Activated B cell treated with CpG ODN at 0.5 μM for 24 hours (primary cell): ENCODE data around the gene MRPL20. TPM values are rescaled to one million over a fixed set of nuclear protein-coding genes. Genes with fewer than 3 reads are reported as not detected.
"Not testable (repeated sequence)": the region's sequence is repeated elsewhere in the genome, so short reads cannot be mapped to it uniquely, and the experiment has no call there.

Experiments used
- ATAC-seq: fragments of 200-7000 bp; cut with Tn5 transposase; one replicate; pipeline ENCODE4 v1.10.0; 2021; ENCODE audit warnings: low read depth, mild to moderate bottlenecking, moderate library complexity
- CTCF ChIA-PET: fragments of 350-600 bp; sonication (Branson Sonifier 250); formaldehyde crosslinking; loops from one replicate; lab custom pipeline; 2021; ENCODE audit warnings: antibody characterized with exemption; lab: Charles Lee
- POLR2A ChIA-PET: fragments of 350-600 bp; sonication (Branson Sonifier 250); formaldehyde crosslinking; loops from one replicate; lab custom pipeline; 2021; ENCODE audit warnings: antibody characterized with exemption; lab: Charles Lee
- DNase-seq: peaks from one replicate; pipeline ENCODE4 v3.0.0; 2022
- H3K27ac Mint-ChIP-seq: one replicate; pipeline ENCODE4 v1.8.0; 2020; ENCODE audit warnings: mixed read lengths
- H3K27me3 Mint-ChIP-seq: one replicate; pipeline ENCODE4 v1.8.0; 2021; ENCODE audit warnings: mixed read lengths
- H3K36me3 Mint-ChIP-seq: one replicate; pipeline ENCODE4 v1.8.0; 2021; ENCODE audit warnings: low read depth, mixed read lengths
- H3K4me1 Mint-ChIP-seq: one replicate; pipeline ENCODE4 v1.8.0; 2021; ENCODE audit warnings: mixed read lengths
- H3K4me3 Mint-ChIP-seq: one replicate; pipeline ENCODE4 v1.8.0; 2020; ENCODE audit warnings: mild to moderate bottlenecking, mixed read lengths
- H3K9me3 Mint-ChIP-seq: one replicate; pipeline ENCODE4 v1.8.0; 2020; ENCODE audit warnings: mixed read lengths
- intact Hi-C: fragments of 100-400 bp; cut with micrococcal nuclease; formaldehyde crosslinking; loops from one replicate; pipeline ENCODE4 v1.15.1; 2024
- total RNA-seq: library from RNA; stranded (reverse); gene quantifications from 2 replicates; pipeline ENCODE4 v1.2.3, GENCODE V29; 2022
- TF ChIP-seq, protein P1 (sequence below): fragments of 200-600 bp; IDR thresholded peaks from one replicate; pipeline ENCODE4 v1.8.0; 2022; ENCODE audit warnings: antibody characterized with exemption, mild to moderate bottlenecking

Gene MRPL20
- 134 and 136 TPM in 2 replicates for total RNA-seq

DNA sequence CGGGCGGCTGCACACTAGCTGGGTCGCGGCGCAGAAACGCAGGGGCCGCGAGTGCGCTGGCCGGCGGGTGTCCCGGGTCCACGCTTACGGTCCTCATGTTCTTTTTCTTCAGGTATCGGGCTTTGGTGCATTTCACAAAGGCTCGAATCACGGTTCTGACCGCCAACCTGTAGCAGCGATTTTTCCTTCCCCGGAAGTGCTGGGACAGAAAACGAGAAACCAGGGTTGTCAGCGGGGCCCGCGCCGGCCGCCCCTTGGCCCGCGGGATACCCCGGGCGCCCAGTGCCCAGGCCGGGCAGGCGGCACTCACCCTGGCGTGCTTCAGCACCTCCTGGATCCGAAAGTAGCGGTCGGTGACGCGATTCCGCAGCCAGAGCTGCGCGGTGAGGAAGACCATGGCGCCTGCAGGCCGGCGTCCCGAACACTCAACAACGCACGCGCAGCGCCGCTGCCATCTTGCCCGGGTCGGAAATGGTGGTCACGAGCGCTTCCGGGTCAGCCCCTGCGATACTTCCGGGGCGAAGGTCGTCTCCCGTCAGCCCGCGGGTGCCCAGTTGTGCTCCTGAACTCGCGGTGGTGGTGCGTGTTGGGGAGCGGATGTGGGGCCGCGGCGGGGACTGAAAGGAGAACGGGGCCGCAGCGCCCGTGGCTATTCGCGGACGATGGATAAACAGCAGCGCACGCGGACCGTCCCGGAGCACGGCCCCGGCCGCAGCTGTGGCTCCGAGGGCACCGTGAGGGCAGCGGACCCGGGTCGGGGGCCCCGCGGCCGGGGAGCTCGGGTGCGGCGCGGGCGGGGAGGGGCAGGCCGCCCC is at the start of gene MRPL20:
MRPL20 (minus strand) TSS at position 473 of the 815 bp plus-strand sequence; CDS start at position 397, 76 bp downstream.
- H3K4me1 Mint-ChIP-seq: peaks cover 38% of the 10 kb centered on the region
- peaks cover 48% of the 10 kb centered on the region for H3K36me3 Mint-ChIP-seq
- TF ChIP-seq, protein P1, sequence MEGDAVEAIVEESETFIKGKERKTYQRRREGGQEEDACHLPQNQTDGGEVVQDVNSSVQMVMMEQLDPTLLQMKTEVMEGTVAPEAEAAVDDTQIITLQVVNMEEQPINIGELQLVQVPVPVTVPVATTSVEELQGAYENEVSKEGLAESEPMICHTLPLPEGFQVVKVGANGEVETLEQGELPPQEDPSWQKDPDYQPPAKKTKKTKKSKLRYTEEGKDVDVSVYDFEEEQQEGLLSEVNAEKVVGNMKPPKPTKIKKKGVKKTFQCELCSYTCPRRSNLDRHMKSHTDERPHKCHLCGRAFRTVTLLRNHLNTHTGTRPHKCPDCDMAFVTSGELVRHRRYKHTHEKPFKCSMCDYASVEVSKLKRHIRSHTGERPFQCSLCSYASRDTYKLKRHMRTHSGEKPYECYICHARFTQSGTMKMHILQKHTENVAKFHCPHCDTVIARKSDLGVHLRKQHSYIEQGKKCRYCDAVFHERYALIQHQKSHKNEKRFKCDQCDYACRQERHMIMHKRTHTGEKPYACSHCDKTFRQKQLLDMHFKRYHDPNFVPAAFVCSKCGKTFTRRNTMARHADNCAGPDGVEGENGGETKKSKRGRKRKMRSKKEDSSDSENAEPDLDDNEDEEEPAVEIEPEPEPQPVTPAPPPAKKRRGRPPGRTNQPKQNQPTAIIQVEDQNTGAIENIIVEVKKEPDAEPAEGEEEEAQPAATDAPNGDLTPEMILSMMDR: no peak

DNA sequence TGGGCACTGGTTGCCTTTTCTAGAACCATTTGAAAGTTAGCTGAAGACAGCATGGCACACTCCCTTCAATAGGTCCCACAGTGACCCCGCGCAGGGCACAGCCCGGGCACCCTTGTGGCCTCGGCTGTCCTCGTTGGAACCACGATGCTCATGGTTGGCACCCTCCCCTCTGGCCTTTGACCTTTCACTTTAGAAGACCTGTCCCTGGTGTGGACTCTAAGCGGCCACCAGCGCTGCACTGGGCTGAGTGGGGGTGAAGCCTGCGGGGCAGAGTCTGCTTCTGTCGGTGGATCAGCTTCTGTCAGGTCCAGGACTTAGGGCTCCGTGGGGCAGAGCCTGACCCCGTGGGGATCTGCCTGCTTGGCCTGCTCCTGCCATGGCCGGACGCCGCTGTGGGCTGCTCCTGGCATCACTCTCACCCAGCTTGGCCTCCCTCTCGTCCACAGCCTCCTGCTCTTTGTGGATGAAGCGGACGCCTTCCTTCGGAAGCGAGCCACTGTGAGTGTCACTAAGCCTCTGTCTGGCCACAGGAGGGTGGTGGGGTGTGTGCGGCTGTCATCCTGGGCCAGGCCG is 49.7 kb upstream of the MRPL20 start:
- ATAC-seq, H3K27ac Mint-ChIP-seq, H3K4me3 Mint-ChIP-seq, intact Hi-C loops, H3K36me3 Mint-ChIP-seq, H3K27me3 Mint-ChIP-seq, H3K4me1 Mint-ChIP-seq, DNase-seq, POLR2A ChIA-PET, H3K9me3 Mint-ChIP-seq, CTCF ChIA-PET: not testable (repeated sequence)

More for the DNA sequence above, at the start of gene MRPL20:
- ChIA-PET CTCF (interaction anchor here (0.6 to 0.9 kb wide), 2 partner anchors 9 to 32 kb away, joined by 3 read pairs; partner anchors contain the start of genes AURKAIP1 and CCNL2), POLR2A (interaction anchor here (0.5 to 3.7 kb wide), 14 partner anchors 8 to 460 kb away, joined by 3 to 44 read pairs (median 4); partner anchors contain the start of genes AURKAIP1, CCNL2, MIB2 and UBE2J2)
- ATAC-seq (peak; percentile 93), DNase-seq (peak; percentile 92)
- H3K27ac Mint-ChIP-seq: peak within 1 kb of the TSS; percentile 89
- no peaks in the 10 kb centered on the region for H3K27me3 Mint-ChIP-seq
- H3K9me3 Mint-ChIP-seq: no peaks in the 10 kb centered on the region
- intact Hi-C loops: loop anchor here (1.0 to 10.0 kb wide), 6 partner anchors 8 to 498 kb away; partner anchors contain the start of genes ATAD3B, AURKAIP1, CCNL2 and UBE2J2
- H3K4me3 Mint-ChIP-seq: peak within 1 kb of the TSS; percentile 92

DNA sequence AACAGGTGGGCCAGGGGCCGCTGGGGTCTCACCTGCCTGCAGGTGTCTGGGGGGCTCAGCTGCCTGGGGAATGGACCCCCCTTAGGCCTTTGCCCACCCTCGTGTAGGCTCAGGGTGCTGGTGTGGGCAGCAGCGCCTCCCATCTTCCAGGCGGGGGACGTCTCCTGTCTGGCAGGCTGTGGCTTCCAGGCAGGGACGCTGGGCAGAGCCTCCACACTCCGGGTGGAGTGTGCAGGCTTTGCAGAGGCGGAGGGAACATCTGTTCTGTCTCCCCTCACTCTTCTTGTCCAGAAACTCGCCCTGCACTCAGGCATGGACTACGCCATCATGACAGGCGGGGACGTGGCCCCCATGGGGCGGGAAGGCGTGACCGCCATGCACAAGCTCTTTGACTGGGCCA is 48.8 kb upstream of the MRPL20 start:
- H3K4me3 Mint-ChIP-seq, ATAC-seq, intact Hi-C loops, H3K27me3 Mint-ChIP-seq, POLR2A ChIA-PET, H3K9me3 Mint-ChIP-seq, H3K36me3 Mint-ChIP-seq, CTCF ChIA-PET, H3K27ac Mint-ChIP-seq, H3K4me1 Mint-ChIP-seq, DNase-seq: not testable (repeated sequence)

DNA sequence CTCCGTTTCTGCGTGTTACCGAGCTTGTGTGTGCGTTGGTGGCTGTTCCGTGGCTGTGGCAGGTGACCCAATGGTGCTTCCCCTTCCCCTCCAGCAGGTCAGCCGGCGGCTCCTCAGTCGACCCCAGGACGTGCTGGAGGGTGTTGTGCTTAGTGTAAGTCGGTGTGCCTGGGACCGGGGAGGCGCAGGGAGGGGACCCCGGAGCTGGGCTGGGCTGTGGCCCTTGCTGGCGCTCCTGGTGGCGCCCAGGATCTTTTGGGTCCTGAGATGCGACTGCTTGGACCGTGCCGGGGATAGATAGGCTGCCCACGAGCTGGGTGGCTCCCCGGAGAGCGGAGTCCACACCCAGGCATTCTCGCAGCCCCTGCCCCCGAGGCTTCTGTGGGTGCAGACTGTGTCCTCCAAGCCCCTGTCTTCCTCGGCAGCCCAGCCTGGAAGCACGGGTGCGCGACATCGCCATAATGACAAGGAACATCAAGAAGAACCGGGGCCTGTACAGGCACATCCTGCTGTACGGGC is 48.3 kb upstream of the MRPL20 start:
- intact Hi-C loops: no loop called here
- DNase-seq (no peak), ATAC-seq (no peak)
- TF ChIP-seq, protein P1: no peak
- H3K9me3 Mint-ChIP-seq: no peaks in the 10 kb centered on the region
- ChIA-PET POLR2A (interaction anchor here (0.5 to 0.6 kb wide), 2 partner anchors 61 to 70 kb away, joined by 4 to 5 read pairs; no protein-coding TSS in a partner anchor), CTCF (no interaction called here)
- H3K27ac Mint-ChIP-seq: no peak overlapping the region
- H3K4me1 Mint-ChIP-seq: no peaks in the 10 kb centered on the region
- peaks cover 2% of the 10 kb centered on the region for H3K27me3 Mint-ChIP-seq
- no peaks in the 10 kb centered on the region for H3K36me3 Mint-ChIP-seq
- H3K4me3 Mint-ChIP-seq: no peak overlapping the region

DNA sequence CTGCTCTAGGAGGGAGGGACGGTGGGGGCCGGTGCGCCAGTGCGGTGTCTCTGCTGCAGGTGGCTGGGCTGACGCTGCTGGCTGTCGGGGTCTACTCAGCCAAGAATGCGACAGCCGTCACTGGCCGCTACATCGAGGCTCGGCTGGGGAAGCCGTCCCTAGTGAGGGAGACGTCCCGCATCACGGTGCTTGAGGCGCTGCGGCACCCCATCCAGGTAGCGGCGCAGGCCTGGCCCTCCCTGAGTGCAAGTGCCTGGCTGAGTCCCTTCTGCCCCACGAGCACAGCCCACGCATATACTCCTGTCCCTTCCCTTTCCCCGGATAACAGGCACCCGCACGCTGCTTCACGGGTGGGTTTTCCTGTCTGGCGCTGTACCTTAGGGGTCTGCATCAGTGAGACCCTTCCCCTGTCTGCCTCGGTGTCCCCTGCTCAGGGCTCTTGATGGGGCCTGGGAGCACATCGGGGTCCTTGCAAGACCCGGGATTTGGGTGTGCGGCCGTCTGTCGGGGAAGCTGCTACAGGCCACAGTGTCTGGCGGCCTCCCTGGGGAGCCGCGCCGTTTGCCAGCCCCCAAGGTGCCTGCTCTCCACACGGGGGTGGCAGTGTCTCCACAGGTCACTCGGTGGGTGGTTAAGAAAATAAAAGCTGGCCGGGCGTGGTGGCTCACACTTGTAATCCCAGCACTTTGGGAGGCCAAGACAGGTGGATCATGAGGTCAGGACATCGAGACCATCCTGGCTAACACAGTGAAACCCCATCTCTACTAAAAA is 47.4 kb upstream of the MRPL20 start:
- H3K9me3 Mint-ChIP-seq, H3K4me1 Mint-ChIP-seq, H3K27me3 Mint-ChIP-seq, H3K36me3 Mint-ChIP-seq, POLR2A ChIA-PET, CTCF ChIA-PET, H3K27ac Mint-ChIP-seq, DNase-seq, ATAC-seq, H3K4me3 Mint-ChIP-seq, intact Hi-C loops: not testable (repeated sequence)

DNA sequence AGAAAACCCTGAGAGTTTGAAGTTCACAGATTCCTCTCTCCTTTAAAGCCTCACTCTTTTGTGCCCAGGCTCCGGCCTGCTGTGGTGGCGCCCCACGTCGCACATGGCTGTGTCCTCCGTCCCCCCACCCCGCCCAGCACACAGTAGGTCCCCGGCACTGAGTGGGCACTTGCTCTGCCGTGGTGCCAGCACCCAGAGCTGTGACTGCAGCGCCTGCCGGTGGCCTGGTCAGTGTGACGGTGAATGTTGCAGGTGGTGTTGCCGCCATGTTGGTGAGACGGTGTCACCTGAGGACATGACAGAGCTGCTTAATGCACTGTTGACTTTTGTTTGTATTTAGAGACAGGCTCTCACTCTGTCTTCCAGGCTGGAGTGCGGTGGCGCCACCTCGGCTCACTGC is 45.8 kb upstream of the MRPL20 start:
- DNase-seq: no peak
- ATAC-seq: no peak
- intact Hi-C loops: no loop called here
- Mint-ChIP-seq H3K27ac (no peak overlapping the region), H3K36me3 (no peaks in the 10 kb centered on the region), H3K9me3 (no peaks in the 10 kb centered on the region), H3K4me3 (no peak overlapping the region), H3K4me1 (no peaks in the 10 kb centered on the region), H3K27me3 (no peaks in the 10 kb centered on the region)
- ChIA-PET POLR2A (no interaction called here), CTCF (no interaction called here)
- TF ChIP-seq, protein P1: no peak

DNA sequence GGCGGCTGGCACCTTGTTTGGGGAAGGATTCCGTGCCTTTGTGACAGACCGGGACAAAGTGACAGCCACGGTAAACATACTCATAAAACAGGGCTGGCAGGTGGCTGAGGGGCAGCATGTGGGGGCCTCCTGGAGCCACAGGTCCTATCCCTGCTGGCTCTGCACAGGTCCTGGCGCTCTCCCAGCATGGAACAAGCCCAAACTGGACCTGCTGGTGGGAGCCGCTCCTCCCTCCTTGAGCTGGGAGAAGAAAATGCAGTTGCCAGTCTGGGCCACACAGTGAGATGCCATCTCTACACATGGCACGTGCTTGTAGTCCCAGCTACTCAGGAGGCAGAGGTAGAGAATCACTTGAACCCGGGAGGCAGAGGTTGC is 45.3 kb upstream of the MRPL20 start:
- H3K9me3 Mint-ChIP-seq, intact Hi-C loops, H3K4me1 Mint-ChIP-seq, H3K4me3 Mint-ChIP-seq, H3K27me3 Mint-ChIP-seq, DNase-seq, H3K36me3 Mint-ChIP-seq, POLR2A ChIA-PET, ATAC-seq, H3K27ac Mint-ChIP-seq: not testable (repeated sequence)
- CTCF ChIA-PET: interaction anchor here (1.7 kb wide), 1 partner anchor 11 kb away, joined by 4 read pairs; no protein-coding TSS in a partner anchor
